GM12892 (cell line): Measurements from ENCODE around the gene WBP2NL.
A peak's percentile ranks its signal among the peaks of the same experiment; 100 is the strongest.

ENCODE experiments used
- DNase-seq: peaks from one replicate; pipeline ENCODE4 v3.0.0; 2011; ENCODE audit not compliant: insufficient read length
- FAIRE-seq: peaks from 2 replicates; lab custom pipeline; 2011; peaks lifted over from hg19 to GRCh38; lab: Jason Lieb, UNC
- POLR2A ChIP-seq: IDR thresholded peaks from 2 replicates; pipeline ENCODE4 v1.6.1; 2011; ENCODE audit warnings: low read depth, low read length, control low read depth
- POLR2AphosphoS5 ChIP-seq: IDR thresholded peaks from 2 replicates; pipeline ENCODE4 v1.6.1; 2011; ENCODE audit warnings: low read depth, low read length, control low read depth
- TAF1 ChIP-seq: IDR thresholded peaks from 2 replicates; pipeline ENCODE4 v1.6.1; 2011; ENCODE audit warnings: low read depth, mild to moderate bottlenecking, control low read depth, low read length, borderline replicate concordance

The WBP2NL gene

DNA sequence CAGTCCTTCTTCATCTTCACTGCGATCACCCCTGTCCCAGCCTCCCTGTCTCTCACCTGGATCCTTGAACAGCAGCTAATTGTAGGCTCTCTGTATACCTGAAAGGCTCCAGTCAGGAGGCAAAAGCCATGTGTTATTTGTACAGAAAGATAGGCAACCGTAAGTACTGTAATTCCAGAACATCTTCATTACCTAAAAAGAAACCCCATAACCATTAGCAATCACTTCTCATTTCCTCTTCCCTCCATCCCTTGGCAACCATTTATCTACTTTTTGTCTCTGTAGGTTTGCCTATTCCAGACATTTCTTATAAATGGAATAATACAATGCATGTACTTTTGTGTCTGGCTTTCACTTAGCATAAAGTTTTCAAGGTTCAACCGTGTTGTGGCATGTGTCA lies 54.2 kb downstream of the WBP2NL start:
- DNase-seq (no peak), FAIRE-seq (no peak)
- no peak for TF ChIP-seq POLR2AphosphoS5
- TF ChIP-seq TAF1: no peak
- no peak for TF ChIP-seq POLR2A

- no peak for FAIRE-seq
- DNase-seq: no peak
- TF ChIP-seq TAF1 (no peak), POLR2AphosphoS5 (no peak), POLR2A (no peak)
These were observed 58.3 kb downstream of the WBP2NL start for GRCh38 chr22:42056757-42057511.

GRCh38 chr22:42060489-42060888 lies 61.9 kb downstream of the WBP2NL start:
- DNase-seq (no peak), FAIRE-seq (no peak)
- TF ChIP-seq POLR2AphosphoS5: no peak
- TF ChIP-seq POLR2A: no peak
- TF ChIP-seq TAF1: no peak

DNA sequence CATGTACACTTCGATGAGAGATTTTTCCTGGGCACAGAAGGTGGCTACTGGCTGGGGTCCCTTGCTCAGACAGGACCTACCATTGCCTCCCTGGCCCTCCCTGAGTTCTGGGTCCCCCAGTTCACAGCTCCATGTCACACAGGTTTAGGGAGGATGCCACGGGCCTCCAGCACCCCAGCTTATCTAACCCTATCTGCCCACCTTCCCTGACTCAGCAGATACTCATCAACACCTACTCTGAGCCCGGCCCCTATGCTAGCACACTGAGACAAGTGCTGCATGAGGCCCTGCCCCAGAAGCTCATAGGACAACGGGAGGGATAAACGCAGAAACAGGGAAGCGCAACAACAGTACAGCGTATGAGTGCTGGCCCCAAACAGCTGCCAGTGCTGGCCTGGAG lies 62.5 kb downstream of the WBP2NL start:
- DNase-seq (no peak), FAIRE-seq (no peak)
- TF ChIP-seq TAF1 (no peak), POLR2A (no peak), POLR2AphosphoS5 (no peak)

- DNase-seq (no peak), FAIRE-seq (no peak)
- TF ChIP-seq TAF1 (no peak), POLR2A (no peak), POLR2AphosphoS5 (no peak)
These were observed 64.0 kb downstream of the WBP2NL start for GRCh38 chr22:42062506-42063170.

GRCh38 chr22:42064629-42065028 lies 66.0 kb downstream of the WBP2NL start:
- TF ChIP-seq POLR2AphosphoS5: no peak
- TF ChIP-seq TAF1: no peak
- FAIRE-seq: no peak
- DNase-seq: no peak

- FAIRE-seq (no peak), DNase-seq (no peak)
- TF ChIP-seq POLR2AphosphoS5 (no peak), TAF1 (no peak), POLR2A (no peak)
These were observed 67.0 kb downstream of the WBP2NL start for GRCh38 chr22:42065438-42066125.

- no peak for FAIRE-seq
- DNase-seq: no peak
- no peak for TF ChIP-seq POLR2AphosphoS5
- TF ChIP-seq POLR2A: no peak
- no peak for TF ChIP-seq TAF1
These were observed 67.7 kb downstream of the WBP2NL start for GRCh38 chr22:42066126-42066761.

GRCh38 chr22:42066937-42067336 lies 68.3 kb downstream of the WBP2NL start:
- FAIRE-seq (no peak), DNase-seq (no peak)
- TF ChIP-seq POLR2A (no peak), POLR2AphosphoS5 (no peak), TAF1 (no peak)

DNA sequence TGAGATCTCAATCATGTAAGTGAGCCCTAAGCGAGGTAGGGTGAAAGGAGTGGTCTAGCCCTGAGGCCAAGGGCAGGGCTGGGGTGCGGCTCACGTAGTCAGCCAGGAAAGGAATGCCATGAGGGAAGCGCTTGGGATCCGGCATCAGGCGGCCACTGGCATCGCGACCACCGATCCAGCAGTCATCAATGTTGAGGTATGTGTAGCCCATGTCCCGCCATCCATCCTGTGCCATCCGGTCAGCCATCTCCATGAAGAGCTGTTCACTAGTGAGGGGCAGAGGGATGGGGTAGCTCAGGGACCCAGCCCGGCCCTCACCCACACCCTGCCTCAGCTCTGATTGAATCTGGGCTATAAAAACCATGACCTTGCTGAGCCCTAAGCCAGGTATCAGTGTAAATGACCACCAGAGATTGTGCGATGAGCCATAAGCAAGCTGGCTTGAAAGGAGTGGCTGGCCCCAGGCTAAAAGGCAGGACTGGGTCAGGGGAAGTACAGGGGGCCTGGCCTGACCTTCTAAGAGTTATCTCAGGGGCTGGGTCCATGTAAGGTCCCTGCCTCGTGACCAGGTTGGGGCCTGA lies 69.2 kb downstream of the WBP2NL start:
- TF ChIP-seq POLR2AphosphoS5: no peak
- TF ChIP-seq TAF1: no peak
- TF ChIP-seq POLR2A: no peak
- DNase-seq (no peak), FAIRE-seq (no peak)

GRCh38 chr22:42068291-42068690 lies 69.7 kb downstream of the WBP2NL start:
- DNase-seq: no peak
- no peak for FAIRE-seq
- no peak for TF ChIP-seq POLR2AphosphoS5
- no peak for TF ChIP-seq POLR2A
- TF ChIP-seq TAF1: no peak

GRCh38 chr22:42069801-42070516 lies 71.4 kb downstream of the WBP2NL start:
- TF ChIP-seq POLR2AphosphoS5 (no peak), TAF1 (no peak), POLR2A (no peak)
- FAIRE-seq (no peak), DNase-seq (peak; percentile 34)
